ENCODE data around the gene MKNK2.

The MKNK2 gene

GRCh38 chr19:2057484-2058469 lies 6.7 kb upstream of the MKNK2 start:
- no peak for FAIRE-seq

GRCh38 chr19:2056837-2057192 lies 5.8 kb upstream of the MKNK2 start:
- FAIRE-seq = no peak

- no peak for FAIRE-seq
Measured at GRCh38 chr19:2055931-2056836, 5.1 kb upstream of the MKNK2 start.

GRCh38 chr19:2054763-2055162 lies 3.7 kb upstream of the MKNK2 start:
- FAIRE-seq = no peak

- no peak for FAIRE-seq
Measured at GRCh38 chr19:2053601-2054389, 2.8 kb upstream of the MKNK2 start.

GRCh38 chr19:2051773-2052704 lies 995 bp upstream of the MKNK2 start:
- FAIRE-seq = no peak

- FAIRE-seq = no peak
Measured at GRCh38 chr19:2050349-2050990, 574 bp downstream of the MKNK2 start.

- FAIRE-seq = peak; percentile 31
Measured at GRCh38 chr19:2049741-2050348, 1.2 kb downstream of the MKNK2 start.

- FAIRE-seq = no peak
Measured at GRCh38 chr19:2048959-2049740, 1.9 kb downstream of the MKNK2 start.

GRCh38 chr19:2048104-2048958 lies 2.7 kb downstream of the MKNK2 start:
- no peak for FAIRE-seq

- no peak for FAIRE-seq
Measured at GRCh38 chr19:2047449-2048103, 3.5 kb downstream of the MKNK2 start.

GRCh38 chr19:2047076-2047448 lies 4.0 kb downstream of the MKNK2 start:
- no peak for FAIRE-seq

- FAIRE-seq = no peak
Measured at GRCh38 chr19:2046046-2046907, 4.8 kb downstream of the MKNK2 start.

- FAIRE-seq = no peak
Measured at GRCh38 chr19:2045501-2046045, 5.5 kb downstream of the MKNK2 start.

GRCh38 chr19:2044709-2045500 lies 6.1 kb downstream of the MKNK2 start:
- FAIRE-seq = no peak
